ENCODE measurements around the gene CMTR1.

Gene CMTR1

GRCh38 chr6:37486121-37486839, 53.3 kb downstream of the CMTR1 start:
- no peak for TF ChIP-seq CTCF (IDR thresholded peaks at IDR 0.05; ENCODE audit: insufficient read depth, low read depth, low read length, missing control alignments)
- no peak overlapping the region for H3K4me3 ChIP-seq (ENCODE audit: low read depth, low read length)
- no peak for DNase-seq (ENCODE audit: low read depth)

- TF ChIP-seq CTCF (IDR thresholded peaks at IDR 0.05; ENCODE audit: insufficient read depth, low read depth, low read length, missing control alignments) = no peak
- no peak for DNase-seq (ENCODE audit: low read depth)
These were observed 54.8 kb downstream of the CMTR1 start for GRCh38 chr6:37487591-37488380.

GRCh38 chr6:37488476-37488875, 55.5 kb downstream of the CMTR1 start:
- no peak for DNase-seq (ENCODE audit: low read depth)
- H3K4me3 ChIP-seq (ENCODE audit: low read depth, low read length) = no peak overlapping the region
- no peak for TF ChIP-seq CTCF (IDR thresholded peaks at IDR 0.05; ENCODE audit: insufficient read depth, low read depth, low read length, missing control alignments)

More at GRCh38 chr6:37487591-37488380, 54.8 kb downstream of the CMTR1 start:
- no peak overlapping the region for H3K4me3 ChIP-seq (ENCODE audit: low read depth, low read length)

- DNase-seq (ENCODE audit: low read depth) = peak; percentile 47
- TF ChIP-seq CTCF (IDR thresholded peaks at IDR 0.05; ENCODE audit: insufficient read depth, low read depth, low read length, missing control alignments) = peak; percentile 14
These were observed 56.8 kb downstream of the CMTR1 start for GRCh38 chr6:37489697-37490336.

GRCh38 chr6:37490536-37491170, 57.6 kb downstream of the CMTR1 start:
- TF ChIP-seq CTCF (IDR thresholded peaks at IDR 0.05; ENCODE audit: insufficient read depth, low read depth, low read length, missing control alignments) = no peak
- no peak overlapping the region for H3K4me3 ChIP-seq (ENCODE audit: low read depth, low read length)
- DNase-seq (ENCODE audit: low read depth) = no peak

More at GRCh38 chr6:37489697-37490336, 56.8 kb downstream of the CMTR1 start:
- no peak overlapping the region for H3K4me3 ChIP-seq (ENCODE audit: low read depth, low read length)

- no peak overlapping the region for H3K4me3 ChIP-seq (ENCODE audit: low read depth, low read length)
- no peak for TF ChIP-seq CTCF (IDR thresholded peaks at IDR 0.05; ENCODE audit: insufficient read depth, low read depth, low read length, missing control alignments)
- no peak for DNase-seq (ENCODE audit: low read depth)
These were observed 58.3 kb downstream of the CMTR1 start for GRCh38 chr6:37491171-37491829.

Data from GM12865 (cell line).